Stimulated activated CD4-positive, alpha-beta T cell treated with anti-CD3 and anti-CD28 coated beads, Interleukin-4, amount 100 ng/mL, for 4 hours (primary cell): ENCODE measurements around the gene GARNL3.

Experiments
- DNase-seq, 2 experiments: peaks; one replicate each; pipeline ENCODE4 v3.0.0-alpha.2; 2020

Gene GARNL3

DNA sequence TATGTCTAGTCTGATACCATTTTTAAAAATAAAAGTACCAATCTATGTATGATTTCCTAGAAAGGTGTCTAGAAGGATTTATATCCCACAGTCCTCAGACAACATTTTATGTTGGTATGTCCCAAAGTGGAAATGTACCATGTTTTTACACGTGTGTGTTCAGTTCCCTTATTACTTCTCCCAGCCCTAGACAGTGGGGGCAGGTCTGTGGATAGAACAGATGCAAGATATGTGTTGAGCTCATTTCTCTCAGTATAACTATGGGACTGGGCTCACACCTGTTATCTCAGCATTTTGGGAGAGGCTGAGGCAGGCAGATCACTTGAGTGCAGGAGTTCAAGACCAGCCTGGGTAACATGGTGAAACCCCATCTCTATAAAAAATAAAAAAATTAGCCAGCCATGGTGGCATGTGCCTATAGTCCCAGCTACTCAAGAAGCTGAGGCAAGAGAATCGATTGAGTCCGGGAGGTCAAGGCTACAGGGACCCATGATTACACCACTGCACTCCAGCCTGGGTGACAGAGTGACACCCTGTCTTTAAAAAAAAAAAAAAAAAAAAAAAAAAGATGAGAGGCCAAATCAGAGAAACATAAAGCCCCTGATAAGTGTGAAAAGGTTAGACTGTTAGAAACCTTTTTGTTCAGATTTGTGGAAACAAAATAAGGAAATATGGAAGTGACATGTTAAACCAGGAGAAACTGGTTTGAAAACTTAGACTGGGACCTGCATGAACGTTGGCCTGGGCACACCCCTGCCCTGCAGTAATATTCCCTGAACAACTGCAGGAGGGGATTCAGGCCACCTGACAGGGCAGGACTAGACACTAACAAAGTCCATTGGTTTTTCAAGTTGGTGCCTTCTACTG is 125.0 kb downstream of the GARNL3 start:
- DNase-seq, result no peak

DNA sequence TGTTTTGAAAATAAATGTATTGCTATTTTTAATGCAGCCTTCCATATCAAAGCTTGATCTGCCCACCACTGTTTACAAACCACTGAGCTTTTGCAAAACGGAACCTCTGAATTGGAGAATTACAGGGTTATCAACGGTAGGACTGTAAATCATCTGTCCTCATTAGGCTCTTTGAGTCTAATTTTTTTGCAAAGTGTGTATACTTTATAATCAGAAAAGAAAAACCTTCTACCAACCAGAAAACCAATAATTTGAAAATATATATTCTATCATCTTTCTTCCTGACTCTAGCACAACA is 125.6 kb downstream of the GARNL3 start:
- DNase-seq, result no peak

DNA sequence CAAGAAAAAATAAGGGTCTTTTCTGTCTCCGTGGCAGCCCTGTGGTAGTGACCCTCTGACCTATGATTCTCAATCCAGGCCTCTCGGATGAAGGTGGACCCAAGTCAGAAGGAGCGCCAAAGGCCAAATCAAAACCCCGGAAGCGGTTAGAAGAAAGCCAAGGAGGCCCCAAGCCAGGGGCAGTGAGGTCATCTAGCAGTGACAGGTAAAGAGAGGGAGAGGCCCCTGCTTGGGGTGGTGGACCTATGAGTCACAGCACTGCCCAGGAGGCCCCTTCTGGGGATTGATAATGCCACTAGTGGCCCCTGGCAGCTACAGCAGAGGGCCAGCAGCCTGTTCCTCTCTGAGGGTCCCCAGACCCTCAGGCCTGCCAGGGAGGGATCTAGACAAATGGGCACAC is 126.0 kb downstream of the GARNL3 start:
- DNase-seq, result no peak

DNA sequence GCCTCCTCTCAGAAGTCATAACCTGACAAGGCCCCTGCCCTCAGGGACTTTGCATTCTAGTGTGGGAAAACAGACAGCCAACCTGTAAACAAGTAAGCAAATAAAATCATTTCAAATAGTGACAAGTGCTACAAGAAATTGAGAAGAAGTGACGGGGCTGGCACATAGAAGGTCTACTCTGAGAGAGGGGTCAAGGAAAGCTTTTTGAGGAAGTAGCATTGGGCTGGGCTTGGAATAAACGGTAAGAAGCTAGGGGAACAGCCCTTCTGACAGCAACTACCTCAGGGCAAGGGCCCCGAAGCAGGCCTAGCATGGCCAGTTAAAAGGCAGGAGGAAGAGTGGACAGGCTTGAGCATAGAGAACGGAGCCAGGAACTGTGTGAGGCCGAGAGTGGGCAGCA is 127.6 kb downstream of the GARNL3 start:
- DNase-seq, result no peak

DNA sequence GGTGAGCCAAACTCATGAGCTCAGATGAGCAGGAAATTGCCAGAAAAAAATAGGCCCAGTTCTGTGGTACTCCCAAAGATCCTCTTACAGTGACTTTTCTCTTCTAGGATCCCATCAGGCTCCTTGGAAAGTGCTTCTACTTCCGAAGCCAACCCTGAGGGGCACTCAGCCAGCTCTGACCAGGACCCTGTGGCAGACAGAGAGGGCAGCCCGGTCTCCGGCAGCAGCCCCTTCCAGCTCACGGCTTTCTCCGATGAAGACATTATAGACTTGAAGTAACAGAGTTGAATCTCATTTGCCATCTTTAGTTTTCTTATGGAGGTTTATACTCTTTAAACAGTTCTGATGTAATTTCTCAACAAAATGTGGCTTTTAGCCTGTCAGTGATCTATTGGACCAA is 128.4 kb downstream of the GARNL3 start:
- no peak for DNase-seq

DNA sequence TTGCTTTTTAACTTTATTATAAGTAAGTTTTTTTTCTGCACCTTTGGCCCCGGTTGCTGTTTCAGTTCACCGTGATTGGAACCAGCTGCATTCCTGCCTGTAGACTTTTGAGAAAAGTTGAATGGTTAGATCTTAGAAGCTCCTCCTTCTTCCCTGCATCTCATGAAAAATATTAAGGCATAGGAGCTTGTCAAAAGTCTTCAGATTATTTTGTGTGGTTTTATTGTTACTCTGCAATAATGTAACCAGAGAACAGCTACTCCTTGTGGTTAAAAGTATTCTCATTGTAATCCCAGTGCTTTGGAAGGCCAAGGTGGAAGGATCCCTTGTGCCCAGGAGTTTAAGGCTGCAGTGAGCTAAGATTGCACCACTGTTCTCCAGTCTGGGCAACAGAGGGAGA is 129.1 kb downstream of the GARNL3 start:
- no peak for DNase-seq

DNA sequence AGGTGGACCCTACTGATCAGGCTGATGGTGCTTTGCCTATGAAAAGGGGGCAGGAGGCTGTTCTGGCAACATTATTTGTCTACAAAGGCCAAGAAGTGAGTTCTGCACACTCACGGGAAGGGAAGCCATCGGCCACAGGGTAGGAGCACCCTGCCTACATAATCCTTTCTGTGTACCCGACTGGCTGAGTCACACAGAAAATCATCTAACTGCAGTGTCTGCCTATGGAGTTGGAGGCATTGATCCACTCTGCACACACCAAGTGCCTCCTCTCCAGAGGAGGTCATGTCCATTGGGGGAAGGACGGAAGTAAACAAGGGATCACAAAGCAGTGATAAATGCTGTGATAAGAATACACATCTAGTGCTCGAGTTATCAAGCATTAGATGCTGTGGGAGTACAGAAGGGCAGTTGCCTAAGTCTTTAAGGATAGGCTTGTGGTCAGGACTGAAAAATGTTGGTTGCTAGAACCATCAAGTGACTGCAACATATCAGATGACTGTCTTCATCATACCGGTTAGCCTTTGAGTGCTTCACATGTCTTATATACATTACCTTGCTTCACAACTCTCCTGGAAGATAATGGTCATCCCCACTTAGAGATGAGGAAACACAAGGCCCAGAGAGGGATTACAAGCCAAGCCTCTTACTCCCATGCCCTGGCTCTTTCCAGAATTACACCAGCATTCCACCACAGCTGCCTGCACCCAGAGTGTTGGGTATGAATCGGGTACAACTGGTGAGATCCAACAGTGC is 131.1 kb downstream of the GARNL3 start:
- DNase-seq, result no peak

DNA sequence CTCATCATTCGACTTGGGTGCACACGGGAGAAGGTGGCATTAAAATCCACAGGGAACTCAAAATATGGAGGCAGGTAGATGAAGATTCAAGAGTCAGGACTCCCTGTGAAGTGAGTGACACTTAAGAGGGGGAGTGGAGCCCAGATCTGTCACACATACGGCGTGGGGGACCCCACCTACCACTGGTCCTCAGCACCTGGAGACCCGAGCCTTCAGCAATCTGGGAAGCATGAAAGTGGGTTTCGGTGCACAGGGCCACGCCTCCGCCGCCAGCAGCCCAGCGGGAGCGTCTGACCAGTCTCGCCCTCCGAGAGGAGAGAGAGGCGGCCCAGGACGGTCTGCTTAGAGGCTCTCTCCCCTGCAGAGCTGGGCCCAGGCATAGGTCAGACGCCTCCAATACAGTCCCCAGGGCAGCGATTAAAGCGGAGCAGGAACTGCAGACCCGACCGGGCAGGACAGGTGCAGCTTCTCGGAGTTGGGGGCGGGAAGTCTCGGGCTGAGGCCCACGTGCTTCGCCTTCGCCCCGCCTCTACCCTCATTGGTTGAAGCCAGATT is 131.8 kb downstream of the GARNL3 start:
- no peak for DNase-seq

DNA sequence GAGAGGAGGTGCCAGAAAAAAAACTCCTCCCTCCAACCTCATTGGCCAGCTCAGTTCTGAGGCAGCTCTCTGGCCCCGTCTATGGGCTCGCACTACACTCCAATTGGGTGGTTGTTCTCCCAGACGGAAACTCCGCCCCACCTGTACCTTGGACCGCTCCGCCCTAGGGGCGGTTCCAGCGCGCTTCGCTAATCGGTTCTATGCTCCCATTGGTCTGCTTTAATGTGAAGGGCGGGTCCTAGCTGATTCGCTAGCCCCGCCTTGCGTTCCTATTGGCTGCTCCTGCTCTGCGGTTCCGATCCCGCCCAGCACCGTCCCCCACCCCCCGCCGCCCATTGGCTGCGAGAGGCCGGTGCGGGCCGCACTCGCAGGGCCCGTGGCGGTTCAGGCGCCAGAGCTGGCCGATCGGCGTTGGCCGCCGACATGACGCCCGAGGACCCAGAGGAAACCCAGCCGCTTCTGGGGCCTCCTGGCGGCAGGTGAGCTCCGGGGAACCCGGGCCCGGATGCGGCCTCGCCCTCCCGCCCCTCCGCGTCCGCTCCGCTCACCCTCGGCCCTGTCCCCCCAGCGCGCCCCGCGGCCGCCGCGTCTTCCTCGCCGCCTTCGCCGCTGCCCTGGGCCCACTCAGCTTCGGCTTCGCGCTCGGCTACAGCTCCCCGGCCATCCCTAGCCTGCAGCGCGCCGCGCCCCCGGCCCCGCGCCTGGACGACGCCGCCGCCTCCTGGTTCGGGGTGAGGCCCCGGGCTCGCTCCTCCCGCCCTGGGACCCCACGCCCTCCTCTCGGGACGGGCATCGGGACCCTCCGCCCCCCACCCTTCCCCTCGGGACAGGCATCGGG is 132.5 kb downstream of the GARNL3 start, which contains the start of gene SLC2A8:
SLC2A8 (plus strand) TSS at position 362 of the 838 bp plus-strand sequence; CDS start at position 424, 62 bp downstream.
- DNase-seq, result peak; percentile 74 to 82

DNA sequence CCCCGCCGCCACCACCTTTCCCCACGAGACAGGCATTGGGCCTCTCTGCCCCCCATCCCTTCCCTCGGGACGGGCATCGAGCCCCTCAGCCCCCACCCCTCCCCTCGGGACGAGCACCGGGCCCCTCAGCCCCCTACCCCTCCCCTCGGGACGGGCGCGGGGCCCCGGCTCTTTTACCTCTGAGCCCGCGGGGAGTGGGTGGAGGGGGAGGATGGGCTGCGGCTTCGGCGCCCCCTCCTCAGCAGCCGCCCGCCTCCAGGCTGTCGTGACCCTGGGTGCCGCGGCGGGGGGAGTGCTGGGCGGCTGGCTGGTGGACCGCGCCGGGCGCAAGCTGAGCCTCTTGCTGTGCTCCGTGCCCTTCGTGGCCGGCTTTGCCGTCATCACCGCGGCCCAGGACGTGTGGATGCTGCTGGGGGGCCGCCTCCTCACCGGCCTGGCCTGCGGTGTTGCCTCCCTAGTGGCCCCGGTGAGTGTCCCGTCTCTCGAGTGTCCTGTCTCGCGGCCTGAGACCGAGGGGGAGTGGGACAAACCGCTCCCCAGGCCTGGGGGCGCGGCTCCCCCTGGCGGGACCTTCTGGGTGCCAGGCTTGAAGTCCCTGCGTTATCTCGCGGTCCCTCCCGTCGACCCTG is 133.2 kb downstream of the GARNL3 start:
- DNase-seq, result peak in 1 of 2 experiments; percentile 22

DNA sequence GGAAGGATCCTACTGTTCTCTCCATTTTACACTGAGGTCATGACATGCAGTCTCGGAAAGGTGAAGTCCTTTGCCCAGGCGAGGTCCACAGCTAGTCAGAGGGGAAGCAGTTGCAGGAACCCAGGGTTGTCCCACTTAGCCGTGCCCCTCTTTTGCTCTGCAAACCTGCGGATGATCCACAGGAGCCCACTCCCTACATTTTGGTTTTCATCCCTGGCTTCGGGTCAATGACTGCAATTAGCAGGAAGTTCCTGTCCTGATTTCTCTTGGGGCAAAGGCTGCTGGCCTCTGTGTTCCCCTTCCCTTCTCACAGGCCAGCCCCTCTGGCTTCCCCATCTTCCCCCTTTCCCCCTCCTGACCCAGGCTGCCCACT is 133.7 kb downstream of the GARNL3 start:
- DNase-seq, result no peak

DNA sequence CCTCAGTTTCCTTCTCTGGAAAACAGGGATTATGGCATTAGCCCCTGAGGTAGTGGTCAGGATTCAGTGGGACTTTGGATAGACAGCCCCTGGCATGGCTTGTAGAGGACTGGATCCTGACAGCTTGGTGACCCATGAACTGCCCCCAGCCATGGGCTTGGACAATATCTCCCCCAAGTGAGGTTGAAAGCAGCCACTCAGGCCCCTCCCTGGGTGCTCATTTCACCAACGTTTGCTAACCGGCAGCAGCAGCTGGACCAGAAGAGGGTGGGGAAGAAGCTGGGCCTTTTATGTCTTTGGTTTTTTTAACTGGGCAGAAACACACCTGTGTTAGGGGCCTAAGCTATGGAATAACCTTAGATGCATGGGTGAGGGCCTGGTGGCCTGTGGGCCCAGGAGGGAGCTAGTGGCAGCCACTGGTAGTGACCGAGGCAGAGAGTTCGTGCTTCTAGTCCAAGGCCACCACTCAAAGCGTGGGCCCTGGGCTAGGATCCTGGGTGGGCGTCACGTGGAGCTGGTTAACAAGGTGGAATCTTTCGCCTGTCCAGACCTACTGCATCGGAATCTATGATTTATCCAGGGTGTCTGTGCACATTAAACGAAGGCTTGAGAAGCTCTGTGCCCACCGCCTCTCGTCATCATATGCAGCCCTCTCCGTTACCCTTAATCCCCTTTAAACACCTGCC is 134.3 kb downstream of the GARNL3 start:
- no peak for DNase-seq

DNA sequence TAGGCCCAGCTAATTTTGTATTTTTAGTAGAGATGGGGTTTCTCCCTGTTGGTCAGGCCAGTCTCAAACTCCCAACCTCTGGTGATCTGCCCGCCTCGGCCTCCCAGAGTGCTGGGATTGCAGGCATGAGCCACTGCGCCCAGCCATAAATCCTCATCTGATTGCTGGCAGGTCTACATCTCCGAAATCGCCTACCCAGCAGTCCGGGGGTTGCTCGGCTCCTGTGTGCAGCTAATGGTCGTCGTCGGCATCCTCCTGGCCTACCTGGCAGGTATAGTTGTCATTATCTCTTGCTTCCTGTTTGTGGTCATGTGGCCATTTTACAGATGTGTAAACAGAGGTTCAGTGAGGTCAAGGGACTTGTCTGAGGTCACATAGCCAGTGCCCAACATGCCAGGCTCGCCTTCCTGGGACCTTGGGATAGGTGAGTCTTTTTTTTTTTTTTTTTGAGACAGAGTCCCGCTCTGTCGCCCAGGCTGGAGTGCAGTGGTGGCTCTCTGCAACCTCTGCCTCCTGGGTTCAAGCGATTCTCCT is 135.2 kb downstream of the GARNL3 start:
- DNase-seq, result no peak

DNA sequence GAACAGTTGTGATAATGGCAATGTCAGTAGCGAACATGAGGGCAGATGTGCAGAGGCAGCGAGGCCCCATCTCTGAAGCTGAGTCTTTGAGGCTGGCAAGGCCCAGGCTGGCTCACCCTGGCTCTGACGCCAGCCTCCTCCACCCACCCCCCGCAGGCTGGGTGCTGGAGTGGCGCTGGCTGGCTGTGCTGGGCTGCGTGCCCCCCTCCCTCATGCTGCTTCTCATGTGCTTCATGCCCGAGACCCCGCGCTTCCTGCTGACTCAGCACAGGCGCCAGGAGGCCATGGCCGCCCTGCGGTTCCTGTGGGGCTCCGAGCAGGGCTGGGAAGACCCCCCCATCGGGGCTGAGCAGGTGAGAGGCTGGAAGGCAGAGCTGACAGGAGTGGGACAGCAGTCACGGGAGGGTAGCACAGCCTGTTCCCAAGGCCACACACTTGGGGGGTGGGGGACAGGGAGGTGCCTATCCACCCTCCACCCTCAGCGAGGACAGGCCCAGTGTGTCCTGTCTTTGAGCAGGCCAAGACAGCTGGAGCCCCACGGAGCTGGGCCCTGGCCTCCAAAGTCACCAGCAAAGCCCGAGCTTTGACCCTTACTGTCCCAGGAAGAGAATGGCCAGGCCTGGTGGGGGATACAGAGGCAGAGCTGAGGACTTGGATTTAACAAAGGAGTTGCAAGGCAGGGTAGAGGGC is 138.0 kb downstream of the GARNL3 start:
- no peak for DNase-seq

DNA sequence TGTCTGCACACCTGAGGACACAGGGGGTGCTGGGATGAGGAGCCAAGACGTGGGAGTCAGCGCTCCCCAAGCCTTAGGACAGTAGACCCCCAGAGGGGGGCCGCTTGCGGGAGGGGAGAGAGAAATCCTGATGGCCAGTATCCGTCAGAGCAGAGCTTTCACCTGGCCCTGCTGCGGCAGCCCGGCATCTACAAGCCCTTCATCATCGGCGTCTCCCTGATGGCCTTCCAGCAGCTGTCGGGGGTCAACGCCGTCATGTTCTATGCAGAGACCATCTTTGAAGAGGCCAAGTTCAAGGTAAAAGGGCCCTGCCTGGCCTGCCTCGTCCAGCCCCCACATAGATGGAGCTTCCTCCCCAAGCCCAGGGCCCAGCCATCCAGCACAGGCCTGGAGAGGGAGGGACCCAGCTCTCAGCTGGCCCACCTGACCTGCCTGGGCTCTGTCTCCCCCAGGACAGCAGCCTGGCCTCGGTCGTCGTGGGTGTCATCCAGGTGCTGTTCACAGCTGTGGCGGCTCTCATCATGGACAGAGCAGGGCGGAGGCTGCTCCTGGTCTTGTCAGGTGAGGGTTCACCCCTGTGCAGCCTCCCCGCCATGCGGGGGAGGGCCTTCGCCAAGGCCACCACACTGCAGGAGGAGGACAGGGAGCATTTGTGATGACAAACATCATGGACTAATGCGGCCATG is 139.1 kb downstream of the GARNL3 start:
- no peak for DNase-seq

DNA sequence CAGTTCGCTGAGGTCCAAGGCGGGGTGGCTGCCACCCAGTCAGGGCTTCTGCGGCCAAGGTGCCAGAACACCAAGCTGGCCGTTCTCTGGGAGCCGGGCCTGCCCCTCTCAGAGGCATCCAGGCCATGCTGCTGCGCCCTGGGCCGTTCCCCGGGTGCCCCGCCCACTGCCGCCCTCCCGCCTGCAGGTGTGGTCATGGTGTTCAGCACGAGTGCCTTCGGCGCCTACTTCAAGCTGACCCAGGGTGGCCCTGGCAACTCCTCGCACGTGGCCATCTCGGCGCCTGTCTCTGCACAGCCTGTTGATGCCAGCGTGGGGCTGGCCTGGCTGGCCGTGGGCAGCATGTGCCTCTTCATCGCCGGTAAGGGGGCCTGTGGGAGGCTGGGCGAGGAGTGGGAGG is 140.1 kb downstream of the GARNL3 start:
- no peak for DNase-seq

DNA sequence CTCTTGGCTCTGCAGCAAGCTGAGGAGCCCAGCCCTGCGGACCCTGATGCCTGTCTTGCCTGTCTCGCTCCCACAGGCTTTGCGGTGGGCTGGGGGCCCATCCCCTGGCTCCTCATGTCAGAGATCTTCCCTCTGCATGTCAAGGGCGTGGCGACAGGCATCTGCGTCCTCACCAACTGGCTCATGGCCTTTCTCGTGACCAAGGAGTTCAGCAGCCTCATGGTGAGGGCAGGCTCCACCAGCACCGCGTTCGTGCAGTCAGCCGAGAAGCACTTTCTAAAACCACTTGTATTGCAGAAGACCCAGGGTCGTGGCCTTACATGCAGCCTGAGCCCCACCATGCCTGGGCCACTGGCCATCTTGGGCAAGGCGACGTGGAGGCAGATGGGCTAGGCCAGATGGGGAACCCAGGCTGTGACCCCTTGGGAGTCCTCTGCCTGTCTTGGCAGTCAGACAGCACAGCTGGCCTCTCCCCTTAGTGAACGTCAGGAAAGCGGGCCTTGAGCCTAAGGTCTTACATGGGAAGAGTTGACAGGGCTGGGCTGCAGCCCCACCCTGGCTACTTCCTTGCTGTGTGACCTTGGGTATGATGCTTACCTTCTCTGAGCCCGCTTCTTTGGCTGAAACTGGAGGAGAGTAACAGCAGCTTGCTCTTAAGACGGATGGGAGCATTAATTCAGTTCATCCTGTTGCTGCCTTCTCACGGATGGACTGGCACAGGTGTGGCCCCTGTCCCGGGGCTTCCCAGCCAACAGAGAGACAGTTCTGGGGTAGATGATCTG is 141.0 kb downstream of the GARNL3 start:
- DNase-seq, result no peak

DNA sequence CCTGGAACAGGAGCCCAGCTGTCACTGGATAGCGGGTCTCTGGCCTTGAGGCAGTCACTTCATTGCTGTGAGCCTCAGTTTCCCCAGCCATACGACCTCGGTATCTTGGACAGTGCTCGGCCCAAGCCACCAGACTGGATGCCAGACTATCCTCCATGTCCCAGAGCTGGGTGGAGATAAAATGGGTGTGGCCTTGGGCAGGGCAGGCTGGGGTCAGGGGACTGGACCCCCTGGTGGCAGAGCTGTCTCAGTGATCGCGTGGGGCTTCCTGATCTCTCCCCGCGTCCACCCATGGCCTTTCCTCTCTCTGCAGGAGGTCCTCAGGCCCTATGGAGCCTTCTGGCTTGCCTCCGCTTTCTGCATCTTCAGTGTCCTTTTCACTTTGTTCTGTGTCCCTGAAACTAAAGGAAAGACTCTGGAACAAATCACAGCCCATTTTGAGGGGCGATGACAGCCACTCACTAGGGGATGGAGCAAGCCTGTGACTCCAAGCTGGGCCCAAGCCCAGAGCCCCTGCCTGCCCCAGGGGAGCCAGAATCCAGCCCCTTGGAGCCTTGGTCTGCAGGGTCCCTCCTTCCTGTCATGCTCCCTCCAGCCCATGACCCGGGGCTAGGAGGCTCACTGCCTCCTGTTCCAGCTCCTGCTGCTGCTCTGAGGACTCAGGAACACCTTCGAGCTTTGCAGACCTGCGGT is 142.4 kb downstream of the GARNL3 start:
- no peak for DNase-seq

DNA sequence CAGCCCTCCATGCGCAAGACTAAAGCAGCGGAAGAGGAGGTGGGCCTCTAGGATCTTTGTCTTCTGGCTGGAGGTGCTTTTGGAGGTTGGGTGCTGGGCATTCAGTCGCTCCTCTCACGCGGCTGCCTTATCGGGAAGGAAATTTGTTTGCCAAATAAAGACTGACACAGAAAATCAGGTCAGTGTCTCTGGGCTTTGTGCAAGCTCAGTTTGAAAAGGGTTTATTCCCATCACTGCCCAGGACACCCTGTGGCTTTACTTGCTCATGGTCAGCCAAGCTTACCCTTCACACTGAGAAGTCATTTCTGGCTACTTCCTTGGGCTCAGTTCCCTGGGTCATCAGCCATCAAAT is 142.9 kb downstream of the GARNL3 start:
- DNase-seq, result no peak
